Activated CD8-positive, alpha-beta memory T cell treated with anti-CD3 and anti-CD28 coated beads for 4 hours (primary cell): ENCODE data around the gene GGNBP2.

ENCODE experiments used
- DNase-seq, 2 donors: peaks; one replicate each; pipeline ENCODE4 v3.0.0-alpha.2; 2020; ENCODE audit warnings: low read depth in 2 of 2

The GGNBP2 gene

DNA sequence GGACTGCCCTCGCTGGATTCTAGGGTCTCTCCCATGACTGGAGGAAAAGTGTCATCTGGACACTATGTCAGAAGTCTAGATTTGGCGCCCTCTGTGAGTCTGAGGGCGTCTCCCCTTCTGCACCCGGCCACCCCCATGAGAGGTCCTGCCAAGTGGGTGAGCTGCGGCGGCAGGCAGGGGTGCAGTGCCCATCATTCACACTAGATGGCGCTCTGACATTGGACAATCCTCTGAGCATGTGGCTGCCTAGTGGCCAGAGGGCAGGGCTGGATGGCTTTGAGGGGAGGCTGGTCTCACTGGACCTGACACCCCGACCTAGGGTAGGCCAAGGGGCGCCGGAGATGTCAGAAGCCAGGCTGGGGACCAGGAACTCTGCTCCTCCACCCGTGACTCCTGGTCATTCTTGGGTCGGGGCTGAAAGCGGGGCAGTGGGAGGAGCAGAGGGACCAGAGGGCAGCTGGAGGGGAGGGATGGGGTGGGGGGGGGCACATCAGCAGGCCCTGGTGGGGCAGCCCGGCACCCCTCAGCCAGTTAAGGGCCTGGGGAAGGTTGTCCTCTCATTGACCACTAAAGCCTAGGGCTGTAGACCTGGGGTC, 84.6 kb downstream of the GGNBP2 start:
- DNase-seq: peak; percentile 52 to 54

DNA sequence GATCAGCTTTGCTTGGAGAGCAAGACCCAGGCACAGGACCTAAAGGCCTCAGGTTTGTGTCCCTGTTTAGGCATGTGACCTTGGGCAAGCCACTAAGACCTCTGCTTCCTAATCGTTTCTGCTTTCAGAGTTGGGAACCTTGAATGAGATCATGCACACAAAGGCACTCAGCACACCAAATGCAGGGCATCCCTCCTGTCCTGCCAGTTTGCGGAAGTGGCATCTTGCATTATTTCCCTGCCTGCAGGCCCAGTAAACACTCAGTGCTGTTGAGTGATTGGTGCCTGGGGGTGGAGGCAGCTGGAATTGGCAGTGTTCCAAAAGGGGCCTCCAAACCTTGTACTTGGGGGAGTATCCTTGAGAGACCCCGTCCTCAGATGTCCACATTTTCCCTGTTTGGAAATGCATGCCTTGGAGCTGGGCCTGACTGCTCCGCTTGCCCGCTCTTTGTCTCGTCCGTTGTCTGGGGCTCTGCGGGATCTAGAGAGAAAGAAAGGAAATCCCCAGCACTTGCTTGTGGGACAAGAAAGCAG, 85.3 kb downstream of the GGNBP2 start:
- DNase-seq: no peak

DNA sequence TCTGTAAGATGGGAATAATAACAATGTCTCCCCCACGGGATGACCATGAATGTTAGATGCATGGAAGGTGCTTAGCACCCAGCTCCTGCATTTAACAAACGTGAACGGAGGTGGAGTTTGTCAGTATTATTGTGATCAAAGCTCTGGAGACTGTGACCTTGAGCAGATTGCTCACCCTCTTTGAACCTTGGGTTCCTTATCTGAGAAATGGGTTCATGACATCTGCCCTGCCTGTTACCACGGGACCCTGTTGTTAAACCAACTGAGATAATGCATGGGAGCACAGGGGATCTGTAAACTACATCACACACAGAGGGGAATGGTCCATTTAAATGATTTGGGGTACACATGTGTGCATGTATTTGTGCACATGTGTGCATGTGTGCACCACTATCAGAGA, 86.3 kb downstream of the GGNBP2 start:
- DNase-seq: no peak

DNA sequence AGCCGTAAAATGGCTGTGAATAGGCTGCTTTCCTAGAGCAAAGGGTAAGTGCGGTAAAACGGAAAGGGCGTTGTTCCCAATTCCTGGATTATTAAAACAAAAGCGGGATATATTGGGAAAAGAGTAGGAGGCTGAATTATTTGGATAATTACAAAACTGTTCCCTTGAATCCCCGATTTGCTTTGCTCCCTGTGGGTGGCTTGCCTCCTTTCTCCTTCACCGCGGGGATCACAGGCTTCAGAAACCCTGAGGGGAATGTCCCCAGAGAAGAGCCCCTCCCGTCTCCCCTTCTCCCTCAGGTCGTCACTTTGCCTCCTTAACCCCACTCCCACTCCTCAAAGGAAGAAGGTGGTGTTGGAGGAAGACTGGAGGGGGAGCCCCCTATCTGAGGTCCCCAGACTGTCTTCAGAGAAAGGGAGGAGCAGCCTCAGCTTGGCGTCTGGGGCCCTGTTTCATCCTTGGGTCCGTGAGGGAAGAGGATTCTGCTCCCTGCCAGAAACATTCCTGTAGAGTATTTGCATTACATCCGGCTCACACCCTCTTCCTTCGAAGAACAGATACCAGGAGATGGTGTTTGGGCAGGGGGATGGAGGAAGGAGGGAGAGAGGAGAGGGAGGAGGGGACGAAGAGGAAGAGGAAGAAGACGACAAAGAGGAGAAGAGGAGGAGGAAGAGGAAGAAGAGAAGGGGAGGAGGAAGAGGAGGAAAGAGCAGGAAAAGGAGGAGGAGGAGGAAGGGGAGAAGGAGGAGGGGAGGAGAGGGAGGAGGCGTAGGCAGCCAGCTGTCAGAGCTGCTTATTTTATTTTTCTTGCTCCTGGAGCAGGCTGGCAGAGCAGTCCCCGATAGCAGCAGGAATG, 88.4 kb downstream of the GGNBP2 start:
- no peak for DNase-seq
